HL-60/S4 (cell line): Measurements from ENCODE around the gene PACRG.

Experiments
- in situ Hi-C: fragments of 300-500 bp; cut with MboI; formaldehyde crosslinking; loops from 2 replicates; pipeline ENCODE4 v1.14.3; 2022; ENCODE audit warnings: low sequenced_read_pairs

The PACRG gene

GRCh38 chr6:163323274-163323673 lies 595.5 kb downstream of the PACRG start:
- in situ Hi-C loops, result no loop called here

DNA sequence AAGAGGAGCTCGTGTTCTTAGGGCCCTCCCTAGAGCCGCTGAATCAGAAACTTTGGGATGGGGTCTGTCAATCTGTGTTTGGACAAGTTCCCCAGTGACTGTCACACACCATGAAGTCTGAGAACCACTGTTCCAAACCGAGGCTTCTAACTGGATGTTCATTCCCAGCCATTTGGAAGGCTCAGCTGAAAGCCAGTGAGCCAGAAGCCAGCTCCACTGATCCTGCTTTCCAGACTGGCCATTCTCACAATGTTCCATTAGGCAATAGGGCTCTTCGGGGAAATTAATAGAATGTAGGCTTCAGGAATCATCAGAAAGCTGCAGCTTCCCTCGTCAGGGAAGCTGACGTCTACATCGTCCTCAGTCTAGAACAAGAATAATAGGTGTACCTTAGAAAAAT lies 595.9 kb downstream of the PACRG start:
- in situ Hi-C loops, result no loop called here

GRCh38 chr6:163324326-163324687 lies 596.5 kb downstream of the PACRG start:
- in situ Hi-C loops, result no loop called here

- in situ Hi-C loops, result no loop called here
These were observed 597.1 kb downstream of the PACRG start for GRCh38 chr6:163324688-163325389.

GRCh38 chr6:163325390-163325784 lies 597.6 kb downstream of the PACRG start:
- in situ Hi-C loops, result no loop called here

GRCh38 chr6:163327165-163327880 lies 599.5 kb downstream of the PACRG start:
- in situ Hi-C loops, result no loop called here

DNA sequence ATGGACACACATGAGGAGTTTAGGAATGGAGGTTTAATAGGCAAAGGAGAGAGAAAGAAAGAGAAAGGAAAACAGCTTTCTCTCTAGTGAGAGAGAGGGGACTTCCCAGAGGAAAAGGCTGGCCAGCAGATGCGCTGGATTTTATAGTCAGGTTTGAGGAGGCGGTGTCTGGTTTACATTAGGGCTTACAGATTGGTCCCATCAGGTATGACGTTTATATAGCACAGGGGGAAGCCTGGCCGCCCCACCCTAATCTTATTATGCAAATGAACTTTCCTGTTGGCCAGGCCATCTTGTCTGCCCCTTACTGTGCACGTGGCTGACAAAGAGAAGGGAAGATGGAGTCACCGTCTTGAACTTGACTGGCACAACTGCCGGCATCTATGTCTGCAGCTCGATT lies 600.1 kb downstream of the PACRG start:
- in situ Hi-C loops, result no loop called here

DNA sequence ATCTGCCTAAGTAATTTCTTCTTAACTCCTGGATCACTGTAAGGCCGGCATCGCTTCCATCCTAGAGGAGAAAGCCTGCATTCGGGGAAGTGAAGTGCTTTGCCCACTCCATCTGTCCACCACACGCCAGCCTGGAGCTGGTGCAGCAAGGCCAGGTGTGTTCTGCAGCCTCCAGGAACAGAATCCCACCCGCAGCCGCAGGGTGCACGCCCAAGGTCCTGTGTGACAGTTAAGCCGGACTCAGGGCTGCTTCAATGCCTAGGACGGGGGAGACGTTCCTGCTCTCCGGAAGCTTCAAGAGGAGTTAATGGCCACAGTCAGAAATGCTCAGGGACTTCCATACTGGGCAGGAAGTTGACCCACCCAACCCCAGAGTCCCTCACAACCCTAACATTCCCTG lies 600.6 kb downstream of the PACRG start:
- in situ Hi-C loops, result no loop called here

DNA sequence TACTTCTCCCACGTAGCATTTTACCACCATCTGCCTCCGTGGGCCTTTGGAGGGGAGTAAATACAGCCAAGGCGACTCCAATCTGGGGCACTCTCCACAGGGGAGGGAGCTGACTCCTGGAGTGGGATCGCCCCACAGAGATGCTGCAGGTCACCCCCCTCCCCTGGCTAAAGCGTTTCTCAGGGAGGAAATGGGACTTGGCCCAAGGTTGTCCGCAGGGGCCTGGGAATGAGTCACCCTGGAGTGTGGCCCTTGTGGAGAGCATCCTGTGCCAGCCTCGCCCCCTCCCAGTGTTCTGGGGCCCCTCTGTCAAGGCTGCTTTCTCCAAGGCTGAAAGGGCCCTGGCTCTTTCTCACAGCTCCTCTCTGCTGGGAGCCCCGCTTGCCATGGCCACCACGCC lies 602.2 kb downstream of the PACRG start:
- in situ Hi-C loops, result no loop called here

DNA sequence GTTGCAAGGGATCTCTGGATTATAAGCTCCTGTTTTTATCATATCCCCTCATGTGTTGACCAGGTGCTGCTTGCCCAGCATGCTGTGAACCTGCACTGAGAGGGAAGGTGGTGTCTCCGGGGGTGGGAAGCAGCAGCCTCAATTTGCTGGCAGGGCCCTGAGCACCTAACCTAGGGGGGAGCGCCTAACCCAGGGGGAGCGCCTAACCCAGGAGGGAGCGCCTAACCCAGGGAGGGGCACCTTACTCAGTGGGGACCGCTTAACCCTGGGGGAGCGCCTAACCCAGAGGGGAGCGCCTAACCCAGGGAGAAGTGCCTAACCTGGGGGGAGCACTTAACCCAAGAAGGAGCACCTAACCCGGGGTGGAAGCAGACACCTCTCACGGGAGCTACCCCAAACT lies 603.5 kb downstream of the PACRG start:
- in situ Hi-C loops, result no loop called here

DNA sequence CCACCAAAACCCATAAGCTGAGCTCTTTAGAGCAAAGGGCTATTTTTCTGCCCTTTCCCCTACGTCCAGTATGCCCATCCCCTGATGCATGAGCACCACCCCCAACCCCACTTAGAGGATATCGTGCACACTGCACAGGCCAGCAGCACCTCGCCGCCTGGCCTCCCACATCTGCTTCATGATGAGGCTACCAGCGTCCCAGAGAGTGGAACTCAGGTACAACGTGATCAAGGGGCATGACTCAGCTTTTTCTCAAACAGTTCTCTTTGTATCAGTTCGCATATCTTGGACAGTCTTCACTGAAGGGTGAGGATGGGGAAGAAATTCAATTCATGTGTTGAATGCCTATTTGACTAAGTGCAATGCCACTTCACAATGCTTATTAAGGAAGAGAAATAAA lies 604.8 kb downstream of the PACRG start:
- in situ Hi-C loops, result no loop called here

DNA sequence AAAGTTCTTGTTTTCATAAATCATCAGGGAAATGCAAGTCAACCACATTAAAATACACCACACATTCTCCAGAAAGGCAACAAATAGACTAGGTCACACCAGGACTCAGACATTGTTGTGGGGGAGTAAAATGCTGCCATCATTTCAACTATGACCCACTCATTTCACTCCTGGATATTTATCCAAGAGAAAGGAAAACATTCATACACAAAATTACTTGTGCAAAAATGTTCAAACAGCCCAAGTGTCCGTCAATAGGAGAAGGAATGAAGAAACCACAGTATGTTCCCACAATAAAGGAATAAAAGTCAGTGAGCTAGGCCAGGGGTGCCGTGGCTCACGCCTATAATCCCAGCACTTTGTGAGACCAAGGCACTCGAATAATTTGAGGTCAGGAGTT lies 605.3 kb downstream of the PACRG start:
- in situ Hi-C loops, result no loop called here

- in situ Hi-C loops, result no loop called here
These were observed 606.2 kb downstream of the PACRG start for GRCh38 chr6:163333701-163334663.

- in situ Hi-C loops, result no loop called here
These were observed 607.3 kb downstream of the PACRG start for GRCh38 chr6:163335056-163335455.

- in situ Hi-C loops, result no loop called here
These were observed 608.1 kb downstream of the PACRG start for GRCh38 chr6:163335671-163336545.

DNA sequence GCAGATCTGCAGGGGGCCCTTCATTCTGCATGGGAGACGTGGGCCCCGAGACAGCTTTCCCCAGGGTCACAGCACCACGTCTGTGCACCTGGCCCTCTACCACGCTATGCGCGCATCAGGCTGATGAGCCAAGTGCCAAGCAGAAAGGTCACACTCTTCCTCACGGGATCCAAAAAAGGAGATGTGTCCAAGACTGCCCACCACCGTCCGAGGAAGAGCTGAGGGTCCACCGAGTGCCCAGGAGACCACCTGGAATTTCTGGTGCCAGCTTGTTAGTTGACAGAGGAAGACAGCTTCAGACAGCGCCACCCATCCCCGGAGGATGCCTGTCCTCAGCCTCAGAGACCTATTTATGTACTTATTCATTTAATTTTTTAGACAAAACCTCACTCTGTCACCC lies 609.2 kb downstream of the PACRG start:
- in situ Hi-C loops, result no loop called here

- in situ Hi-C loops, result no loop called here
These were observed 610.2 kb downstream of the PACRG start for GRCh38 chr6:163337958-163338357.

DNA sequence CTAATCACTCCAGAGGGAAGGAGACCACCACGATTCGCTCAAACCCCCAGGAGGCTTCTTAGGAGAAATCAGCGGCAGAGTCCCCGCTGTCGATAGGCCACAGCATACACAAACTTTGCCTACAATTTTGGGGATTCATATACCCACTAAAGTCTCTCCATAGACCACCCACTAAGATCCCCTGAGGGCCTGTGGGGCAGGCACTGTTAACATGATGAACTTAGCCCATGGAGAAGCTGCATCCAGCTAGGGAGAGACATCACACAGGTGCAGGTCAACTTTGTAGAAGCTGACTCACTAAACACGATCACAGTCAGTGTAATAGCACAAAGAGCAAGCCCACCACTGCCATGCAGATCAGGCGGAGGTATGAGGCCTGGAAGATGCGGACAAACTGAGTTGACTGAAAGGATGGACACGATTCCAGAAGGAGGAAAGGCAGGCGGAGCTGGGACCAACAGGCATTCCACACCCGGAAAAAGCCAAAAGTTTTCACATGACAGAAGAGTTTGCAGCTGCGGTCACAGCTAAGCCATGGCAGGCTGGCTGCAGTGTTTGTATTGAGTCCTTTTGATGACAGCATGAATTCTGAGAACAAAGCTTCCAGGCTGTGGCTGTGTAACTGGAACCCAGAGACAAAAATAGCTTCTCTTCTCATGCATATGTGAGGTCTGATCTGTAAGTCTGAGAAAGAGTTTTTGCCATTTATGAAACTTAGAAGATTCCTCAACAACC lies 611.1 kb downstream of the PACRG start:
- in situ Hi-C loops, result no loop called here

DNA sequence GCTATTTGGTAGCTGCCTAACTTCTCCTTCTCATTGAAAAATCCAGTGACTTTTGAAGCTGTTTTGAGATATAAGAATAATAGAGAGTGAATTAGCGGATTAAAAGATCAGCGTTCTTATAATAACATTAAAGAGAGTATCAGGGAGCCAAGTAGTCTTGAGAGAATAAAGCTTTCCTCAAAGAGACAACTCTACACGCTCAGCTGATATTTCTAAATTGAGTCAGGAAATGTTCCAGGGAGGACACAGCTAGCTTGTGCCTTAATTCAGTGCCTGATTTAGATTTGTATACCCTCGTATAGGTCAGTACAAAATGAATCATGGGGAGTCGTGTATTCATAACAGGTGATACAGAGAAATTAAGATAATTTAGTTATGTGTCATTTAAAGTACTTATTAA lies 611.7 kb downstream of the PACRG start:
- in situ Hi-C loops, result no loop called here
